ENCODE results near the gene CCT6B.

Gene CCT6B

DNA sequence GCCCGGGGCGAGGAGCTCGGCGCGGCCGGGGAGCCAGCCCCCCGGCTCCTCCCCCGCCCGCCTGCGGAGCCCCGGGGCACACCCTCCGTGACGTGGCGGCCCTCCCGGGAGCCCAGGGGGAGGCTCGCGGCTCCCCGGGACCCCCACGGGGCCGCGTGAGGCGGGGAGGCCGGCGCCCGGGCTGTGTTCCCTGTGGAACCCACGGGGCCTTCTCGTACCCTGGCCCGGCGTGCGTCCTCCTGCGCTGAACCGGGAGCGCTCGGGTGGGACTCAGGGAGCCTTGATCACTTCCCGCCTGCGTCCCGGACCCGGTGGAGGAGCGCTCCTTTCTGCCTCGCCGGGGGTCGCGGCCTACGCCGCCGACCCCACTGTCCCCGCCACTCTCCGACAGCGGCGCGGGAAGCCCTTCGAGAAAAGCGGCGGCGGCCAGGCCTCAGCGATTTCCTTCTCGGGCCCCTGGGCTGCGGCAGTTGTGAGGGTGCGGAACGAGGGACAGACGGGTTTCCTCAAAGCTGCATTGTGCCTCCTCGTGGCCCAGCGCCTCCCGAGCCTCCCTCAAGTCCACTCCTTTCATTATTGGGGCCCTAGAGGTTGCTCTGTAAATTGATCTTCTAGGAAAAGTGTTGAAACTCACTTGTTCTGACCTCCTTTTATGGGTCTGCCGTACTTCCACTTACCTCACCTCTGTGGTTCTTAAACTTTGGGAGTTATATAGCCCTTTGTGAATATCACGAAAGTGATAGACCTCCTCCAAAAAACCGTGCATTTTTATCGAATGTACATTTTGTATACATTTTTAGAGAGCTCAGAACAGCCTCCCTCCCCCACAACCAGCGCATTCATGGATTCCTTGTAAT lies 19.6 kb upstream of the CCT6B start:
- Histone ChIP-seq H3K9ac (ENCODE audit: low read length) (peak overlapping the region; percentile 93), H3K9me3 (ENCODE audit: insufficient read depth, low read length) (no peaks in the 10 kb centered on the region), H3K36me3 (ENCODE audit: low read length) (no peaks in the 10 kb centered on the region), H3K27ac (ENCODE audit: low read depth, low read length) (peak overlapping the region; percentile 85), H3K27me3 (ENCODE audit: low read length) (no peaks in the 10 kb centered on the region), H4K20me1 (ENCODE audit: low read depth, low read length) (no peaks in the 10 kb centered on the region), H3F3A (ENCODE audit: insufficient read depth) (no peaks in the 10 kb centered on the region), H3K4me3 (ENCODE audit: insufficient read depth, low read length, poor library complexity, severe bottlenecking) (peak overlapping the region; percentile 80), H3K9me2 (replicated peaks; ENCODE audit: insufficient read depth, low read length) (no peaks in the 10 kb centered on the region), H2AFZ (ENCODE audit: low read depth, low read length, severe bottlenecking) (peak overlapping the region; percentile 76), H3K4me2 (ENCODE audit: low read depth, low read length, poor library complexity, severe bottlenecking) (peak overlapping the region; percentile 97), H3K79me2 (ENCODE audit: insufficient read depth, low read length) (peaks cover 10% of the 10 kb centered on the region; the same call in 1 of the 2 replicates)
- no peak for TF ChIP-seq EZH2phosphoT487 (conservative IDR thresholded peaks at IDR 0.05; ENCODE audit: low read length)
- peak; percentile 24 for TF ChIP-seq CTCF (IDR thresholded peaks at IDR 0.05; ENCODE audit: insufficient read depth, low read length, poor library complexity, severe bottlenecking)

DNA sequence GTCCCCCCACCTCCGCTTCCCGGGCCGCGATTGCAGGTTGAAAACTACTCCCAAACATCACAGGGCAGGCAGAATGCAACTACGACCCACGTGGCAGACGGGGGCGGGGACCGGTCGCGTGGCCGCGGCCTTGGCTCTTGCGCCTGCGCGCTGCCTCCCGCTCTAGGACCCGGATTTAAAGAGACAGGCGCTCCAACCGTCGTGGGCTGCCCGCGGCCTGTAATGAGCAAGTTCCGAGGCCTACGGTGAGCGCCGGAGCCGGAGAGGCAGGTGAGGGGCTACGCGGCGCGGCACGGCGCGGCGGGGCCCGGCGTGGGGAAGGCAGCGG lies 19.1 kb upstream of the CCT6B start, which contains the start of gene LIG3:
LIG3 (plus strand) TSS at position 160 of the 328 bp plus-strand sequence. CDS start 2,494 bp downstream, outside the sequence.
- peak within 1 kb of the TSS; percentile 80 for H3K4me3 ChIP-seq (ENCODE audit: insufficient read depth, low read length, poor library complexity, severe bottlenecking)
- H3K79me2 ChIP-seq (ENCODE audit: insufficient read depth, low read length), result peaks cover 10% of the 10 kb centered on the region; the same call in 1 of the 2 replicates
- no peaks in the 10 kb centered on the region for H3K9me3 ChIP-seq (ENCODE audit: insufficient read depth, low read length)
- H3K9ac ChIP-seq (ENCODE audit: low read length), result peak within 1 kb of the TSS; percentile 93
- TF ChIP-seq EZH2phosphoT487 (conservative IDR thresholded peaks at IDR 0.05; ENCODE audit: low read length) (no peak), CTCF (IDR thresholded peaks at IDR 0.05; ENCODE audit: insufficient read depth, low read length, poor library complexity, severe bottlenecking) (no peak)
- H3K27ac ChIP-seq (ENCODE audit: low read depth, low read length), result peak within 1 kb of the TSS; percentile 85
- H3K27me3 ChIP-seq (ENCODE audit: low read length), result no peaks in the 10 kb centered on the region
- peak within 1 kb of the TSS; percentile 99 for H2AFZ ChIP-seq (ENCODE audit: low read depth, low read length, severe bottlenecking)
- H3K36me3 ChIP-seq (ENCODE audit: low read length), result no peaks in the 10 kb centered on the region
- H3F3A ChIP-seq (ENCODE audit: insufficient read depth), result no peaks in the 10 kb centered on the region
- no peaks in the 10 kb centered on the region for H4K20me1 ChIP-seq (ENCODE audit: low read depth, low read length)
- peak within 1 kb of the TSS; percentile 97 for H3K4me2 ChIP-seq (ENCODE audit: low read depth, low read length, poor library complexity, severe bottlenecking)
- H3K9me2 ChIP-seq (replicated peaks; ENCODE audit: insufficient read depth, low read length), result no peaks in the 10 kb centered on the region

DNA sequence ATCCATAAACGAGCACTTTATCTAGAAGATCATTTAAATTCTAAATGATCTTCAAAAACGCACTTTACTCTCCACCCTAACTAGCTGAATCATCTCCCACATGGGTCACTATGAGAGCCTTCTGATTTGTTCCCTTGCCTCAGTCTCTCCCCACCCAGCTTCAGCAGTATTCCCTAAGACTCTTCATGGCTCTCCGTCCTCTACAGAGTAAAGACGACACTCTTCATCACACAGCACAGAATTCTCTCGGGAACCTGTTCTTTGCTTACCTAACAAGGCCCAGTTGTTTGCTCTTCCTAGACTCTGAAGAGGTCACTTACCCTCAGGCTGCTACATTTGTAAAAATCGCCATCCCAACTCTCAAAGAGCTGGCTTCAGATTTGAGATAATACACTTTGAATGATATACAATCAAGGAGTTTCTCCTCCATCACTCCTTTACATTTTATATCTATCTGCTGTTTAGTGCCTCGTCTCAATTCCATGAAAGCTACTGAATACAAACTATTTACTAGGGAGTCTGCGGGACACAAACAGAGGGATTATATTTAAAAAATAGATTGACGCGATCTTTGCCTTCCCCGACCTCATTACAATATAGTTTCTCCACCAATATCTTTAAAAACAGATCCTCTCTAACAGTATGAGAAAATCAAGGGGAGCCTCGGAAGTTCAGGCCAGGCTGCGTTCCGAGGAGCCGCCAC lies 18.5 kb upstream of the CCT6B start:
- no peaks in the 10 kb centered on the region for H4K20me1 ChIP-seq (ENCODE audit: low read depth, low read length)
- H3F3A ChIP-seq (ENCODE audit: insufficient read depth), result no peaks in the 10 kb centered on the region
- no peaks in the 10 kb centered on the region for H3K27me3 ChIP-seq (ENCODE audit: low read length)
- TF ChIP-seq EZH2phosphoT487 (conservative IDR thresholded peaks at IDR 0.05; ENCODE audit: low read length), result no peak
- TF ChIP-seq CTCF (IDR thresholded peaks at IDR 0.05; ENCODE audit: insufficient read depth, low read length, poor library complexity, severe bottlenecking), result no peak
- no peaks in the 10 kb centered on the region for H3K36me3 ChIP-seq (ENCODE audit: low read length)
- H2AFZ ChIP-seq (ENCODE audit: low read depth, low read length, severe bottlenecking), result peak overlapping the region; percentile 99
- H3K9me3 ChIP-seq (ENCODE audit: insufficient read depth, low read length), result no peaks in the 10 kb centered on the region
- H3K27ac ChIP-seq (ENCODE audit: low read depth, low read length), result peak overlapping the region; percentile 85
- H3K4me3 ChIP-seq (ENCODE audit: insufficient read depth, low read length, poor library complexity, severe bottlenecking), result peak overlapping the region; percentile 80
- no peaks in the 10 kb centered on the region for H3K9me2 ChIP-seq (replicated peaks; ENCODE audit: insufficient read depth, low read length)
- H3K4me2 ChIP-seq (ENCODE audit: low read depth, low read length, poor library complexity, severe bottlenecking), result peak overlapping the region; percentile 97
- H3K79me2 ChIP-seq (ENCODE audit: insufficient read depth, low read length), result peaks cover 10% of the 10 kb centered on the region; the same call in 1 of the 2 replicates
- H3K9ac ChIP-seq (ENCODE audit: low read length), result peak overlapping the region; percentile 93

Measured in SU-DHL-6 (cell line).